Right lobe of liver (tissue), 4 donors: ENCODE results near the gene SEC14L5.
"Not testable (repeated sequence)": the region's sequence is repeated elsewhere in the genome, so short reads cannot be mapped to it uniquely, and the experiment has no call there.

ENCODE experiments used
- CTCF ChIP-seq, 4 donors: fragments of 200-600 bp in 3 of 4; fragments of 450-650 bp in 1 of 4; IDR thresholded peaks; one replicate each; pipeline versions ENCODE4 v1.5.1 to v1.8.0; 2016 to 2022; ENCODE audit warnings: antibody characterized with exemption in 4 of 4, mild to moderate bottlenecking in 2 of 4
- POLR2A ChIP-seq: fragments of 450-650 bp; IDR thresholded peaks from one replicate; pipeline ENCODE4 v1.6.1; 2017; ENCODE audit warnings: antibody characterized with exemption, mild to moderate bottlenecking
- donor health status: DM: no; HTN: no; CAD: no.
- donor health status: DM: no; HTN: no; CAD: no.
- donor health status: DM: no; HTN: yes; CAD: no.

GRCh38 chr16:4929619-4930018 is 28.5 kb upstream of the SEC14L5 start:
- not testable (repeated sequence) for TF ChIP-seq CTCF (IDR thresholded peaks at IDR 0.05); POLR2A
